Measurements from ENCODE around the gene KCNH2.

Gene KCNH2

GRCh38 chr7:150959739-150960734 is 18.1 kb downstream of the KCNH2 start:
- no peak for DNase-seq (ENCODE audit: low spot score)

- no peak for DNase-seq (ENCODE audit: low spot score)
Measured at GRCh38 chr7:150959081-150959480, 19.0 kb downstream of the KCNH2 start.

- no peak for DNase-seq (ENCODE audit: low spot score)
Measured at GRCh38 chr7:150958597-150958996, 19.5 kb downstream of the KCNH2 start.

- DNase-seq (ENCODE audit: low spot score): no peak
Measured at GRCh38 chr7:150958062-150958552, 20.0 kb downstream of the KCNH2 start.

GRCh38 chr7:150957133-150958020 is 20.7 kb downstream of the KCNH2 start:
- DNase-seq (ENCODE audit: low spot score): no peak

GRCh38 chr7:150956395-150957132 is 21.6 kb downstream of the KCNH2 start:
- DNase-seq (ENCODE audit: low spot score): no peak

- no peak for DNase-seq (ENCODE audit: low spot score)
Measured at GRCh38 chr7:150955519-150956394, 22.4 kb downstream of the KCNH2 start.

GRCh38 chr7:150954986-150955518 is 23.1 kb downstream of the KCNH2 start:
- no peak for DNase-seq (ENCODE audit: low spot score)

- DNase-seq (ENCODE audit: low spot score): no peak
Measured at GRCh38 chr7:150954201-150954985, 23.7 kb downstream of the KCNH2 start.

- DNase-seq (ENCODE audit: low spot score): no peak
Measured at GRCh38 chr7:150953061-150953997, 24.8 kb downstream of the KCNH2 start.

- no peak for DNase-seq (ENCODE audit: low spot score)
Measured at GRCh38 chr7:150952331-150953050, 25.6 kb downstream of the KCNH2 start.

GRCh38 chr7:150951521-150951920 is 26.6 kb downstream of the KCNH2 start:
- no peak for DNase-seq (ENCODE audit: low spot score)

- DNase-seq (ENCODE audit: low spot score): no peak
Measured at GRCh38 chr7:150951181-150951520, 27.0 kb downstream of the KCNH2 start.

GRCh38 chr7:150950496-150951180 is 27.5 kb downstream of the KCNH2 start:
- DNase-seq (ENCODE audit: low spot score): no peak

GRCh38 chr7:150949971-150950491 is 28.1 kb downstream of the KCNH2 start:
- DNase-seq (ENCODE audit: low spot score): no peak

- no peak for DNase-seq (ENCODE audit: low spot score)
Measured at GRCh38 chr7:150949564-150949963, 28.6 kb downstream of the KCNH2 start.

- no peak for DNase-seq (ENCODE audit: low spot score)
Measured at GRCh38 chr7:150948791-150949251, 29.3 kb downstream of the KCNH2 start.
